Pancreas (tissue), 10 donors: Measurements from ENCODE around the gene ANK2. TPM values are rescaled to one million over a fixed set of nuclear protein-coding genes. Genes with fewer than 3 reads are reported as not detected.

Experiments
- ATAC-seq, 4 donors: fragments of 200-7000 bp; cut with Tn5 transposase; one replicate each; pipeline versions ENCODE4 v1.8.0 to v1.9.1; 2020; ENCODE audit warnings: mild to moderate bottlenecking in 4 of 4, moderate library complexity in 4 of 4
- DNase-seq, 6 donors: peaks; one replicate each; pipeline ENCODE4 v3.0.0-alpha.2; 2020
- FAIRE-seq: peaks from 2 replicates; lab custom pipeline; 2012; peaks lifted over from hg19 to GRCh38; lab: Jason Lieb, UNC
- H3K27ac ChIP-seq, 4 donors: fragments of 200-600 bp; sonication (generic); 1 replicate in 3 of 4; 2 replicates in 1 of 4; pipeline versions ENCODE4 v1.5.0 to v1.8.0; 2020
- H3K27me3 ChIP-seq, 4 donors: fragments of 200-600 bp; one replicate each; pipeline ENCODE4 v1.8.0; 2021
- H3K36me3 ChIP-seq, 3 donors: fragments of 200-600 bp; sonication (generic) in 1 of 3; one replicate each; pipeline versions ENCODE4 v1.5.0 to v1.8.0; 2020 to 2021
- H3K4me1 ChIP-seq, 3 donors: fragments of 200-600 bp; one replicate each; pipeline ENCODE4 v1.8.0; 2021
- H3K4me3 ChIP-seq, 4 donors: fragments of 200-600 bp; sonication (generic) in 2 of 4; one replicate each; pipeline versions ENCODE4 v1.5.0 to v1.8.0; 2020 to 2021
- H3K9me3 ChIP-seq, 4 donors: fragments of 200-600 bp; one replicate each; pipeline ENCODE4 v1.8.0; 2021
- CTCF ChIP-seq, 4 donors: fragments of 200-600 bp; sonication (generic) in 3 of 4; IDR thresholded peaks; one replicate each; pipeline versions ENCODE4 v1.5.0 to v1.8.0; 2021; ENCODE audit warnings: antibody characterized with exemption in 4 of 4
- WGBS, 2 donors: extraction: QIAGEN DNeasy Blood & Tissue Kit; methylation state at CpG; one replicate each; pipeline ENCODE4 v1.1.7; 2013; 5-methylcytosine and 5-hydroxymethylcytosine counted together
- intact Hi-C, 3 donors: fragments of 100-400 bp; cut with DNase I; formaldehyde crosslinking; loops; one replicate each; pipeline versions ENCODE4 v1.11.1 to v1.14.2; 2022
- polyA plus RNA-seq, 2 donors: library from polyadenylated mRNA; stranded (reverse); fragments of 200-250 nt; gene quantifications; one replicate each; pipeline ENCODE4 v1.2.3, GENCODE V29; 2013
- total RNA-seq, 6 donors: library from RNA; stranded (reverse); fragmentation: NEBNext Ultra II Directional in 4 of 6; extraction: Animal tissue kit (Norgen Biotek cat#: 25700) in 4 of 6; gene quantifications; one replicate each; pipeline versions ENCODE4 v1.2.1 to v1.2.4, GENCODE V29; 2021 to 2023
- donor health status: healthy with polysubstance abuse.
- donor health status: DM: no; HTN: no; CAD: no; lungs with moderate emphysema.
- donor health status: DM: no; HTN: no; CAD: no.
- donor health status: control.
- donor health status: control.
- donor health status: Bipolar disorder and iron deficiency.
- donor health status: DM: yes; HTN: yes; CAD: no.
- donor health status: DM: no; HTN: no; CAD: no.
- donor health status: DM: no; HTN: no; CAD: no.
- donor health status: DM: yes; HTN: yes; CAD: no.

ANK2 gene
- total and polyA plus RNA-seq, 8 donors = 1.0 to 4.2 (median 2.7) TPM

- H3K4me3 ChIP-seq = no peak overlapping the region
- DNase-seq = no peak
- H3K36me3 ChIP-seq = no peaks in the 10 kb centered on the region
- H3K27me3 ChIP-seq = no peaks in the 10 kb centered on the region
- no peak for FAIRE-seq
- no peaks in the 10 kb centered on the region for H3K4me1 ChIP-seq
- no peak overlapping the region for H3K27ac ChIP-seq
- no peak for ATAC-seq
- intact Hi-C loops = no loop called here
- TF ChIP-seq CTCF (IDR thresholded peaks at IDR 0.05) = no peak
- H3K9me3 ChIP-seq = no peaks in the 10 kb centered on the region
Measured at GRCh38 chr4:113053883-113054282, 4.4 kb downstream of the ANK2 start.

- FAIRE-seq = no peak
- H3K9me3 ChIP-seq = no peaks in the 10 kb centered on the region
- no peaks in the 10 kb centered on the region for H3K27me3 ChIP-seq
- 49 to 73% methylated on average over 2 of the region's 2 CpGs for WGBS, 2 donors
- TF ChIP-seq CTCF (IDR thresholded peaks at IDR 0.05) = no peak
- no peak for ATAC-seq
- no peak overlapping the region for H3K27ac ChIP-seq
- H3K4me3 ChIP-seq = no peak overlapping the region
- no peaks in the 10 kb centered on the region for H3K4me1 ChIP-seq
- intact Hi-C loops = no loop called here
- no peak for DNase-seq
- no peaks in the 10 kb centered on the region for H3K36me3 ChIP-seq
Measured at GRCh38 chr4:113056318-113056717, 6.9 kb downstream of the ANK2 start.

GRCh38 chr4:113057891-113058290 is 8.4 kb downstream of the ANK2 start:
- no peak overlapping the region for H3K27ac ChIP-seq
- no peak for TF ChIP-seq CTCF (IDR thresholded peaks at IDR 0.05)
- intact Hi-C loops = no loop called here
- DNase-seq (no peak), FAIRE-seq (no peak), ATAC-seq (no peak)
- H3K36me3 ChIP-seq = no peaks in the 10 kb centered on the region
- no peak overlapping the region for H3K4me3 ChIP-seq
- H3K9me3 ChIP-seq = no peaks in the 10 kb centered on the region
- WGBS, 2 donors = 78 to 97% methylated on average over 1 of the region's 1 CpG
- H3K4me1 ChIP-seq = no peaks in the 10 kb centered on the region
- no peaks in the 10 kb centered on the region for H3K27me3 ChIP-seq

- FAIRE-seq (no peak), DNase-seq (no peak), ATAC-seq (no peak)
- Histone ChIP-seq H3K9me3 (no peaks in the 10 kb centered on the region), H3K27ac (no peak overlapping the region), H3K4me1 (no peaks in the 10 kb centered on the region), H3K4me3 (no peak overlapping the region), H3K36me3 (no peaks in the 10 kb centered on the region), H3K27me3 (no peaks in the 10 kb centered on the region)
- 64 to 68% methylated on average over 3 of the region's 3 CpGs for WGBS, 2 donors
- intact Hi-C loops = no loop called here
- no peak for TF ChIP-seq CTCF (IDR thresholded peaks at IDR 0.05)
Measured at GRCh38 chr4:113059449-113060182, 10.2 kb downstream of the ANK2 start.

GRCh38 chr4:113060853-113061252 is 11.4 kb downstream of the ANK2 start:
- no peak for FAIRE-seq
- intact Hi-C loops = no loop called here
- TF ChIP-seq CTCF (IDR thresholded peaks at IDR 0.05) = no peak
- no peak for DNase-seq
- ATAC-seq = no peak
- Histone ChIP-seq H3K4me1 (no peaks in the 10 kb centered on the region), H3K36me3 (no peaks in the 10 kb centered on the region), H3K4me3 (no peak overlapping the region), H3K9me3 (no peaks in the 10 kb centered on the region), H3K27me3 (no peaks in the 10 kb centered on the region), H3K27ac (no peak overlapping the region)
